Ovary (tissue), 3 donors: ENCODE data around the gene CTDP1.

Source experiments
- CTCF ChIP-seq, 3 donors: fragments of 450-650 bp in 2 of 3; fragments of 200-600 bp in 1 of 3; IDR thresholded peaks; one replicate each; pipeline versions ENCODE4 v1.5.1 to v1.8.0; 2016 to 2022; ENCODE audit warnings: antibody characterized with exemption in 3 of 3, mild to moderate bottlenecking in 1 of 3
- POLR2A ChIP-seq: fragments of 450-650 bp; IDR thresholded peaks from one replicate; pipeline ENCODE4 v1.6.1; 2017; ENCODE audit warnings: antibody characterized with exemption, mild to moderate bottlenecking, moderate library complexity
- donor health status: DM: no; HTN: no; CAD: no.

DNA sequence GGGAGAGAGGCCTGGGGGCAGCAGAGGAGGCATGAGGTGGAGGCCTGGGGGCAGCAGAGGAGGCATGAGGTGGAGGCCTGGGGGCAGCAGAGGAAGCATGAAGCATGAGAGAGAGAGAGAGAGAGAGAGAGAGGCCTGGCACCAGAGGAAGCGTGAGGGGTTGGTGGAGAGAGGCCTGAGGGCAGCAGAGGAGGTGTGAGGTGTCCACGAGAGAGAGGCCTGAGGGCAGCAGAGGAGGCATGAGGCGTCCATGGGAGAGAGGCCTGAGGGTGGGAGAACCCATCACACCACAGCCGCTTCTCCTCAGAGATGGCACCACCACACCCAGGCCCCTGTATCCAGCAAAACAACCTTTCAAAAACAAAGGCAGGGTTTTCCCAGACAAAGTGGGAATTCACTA lies 62.5 kb downstream of the CTDP1 start:
- TF ChIP-seq CTCF (IDR thresholded peaks at IDR 0.05), result no peak
- TF ChIP-seq POLR2A, result no peak
